Endothelial cell of umbilical vein (primary cell): ENCODE data around the gene PRDM8.

ENCODE experiments used
- CTCF ChIP-seq, 2 donors: IDR thresholded peaks; 1 replicate in 1 of 2; 2 replicates in 1 of 2; pipeline ENCODE4 v1.5.1; 2011; ENCODE audit warnings: low read length in 2 of 2, mild to moderate bottlenecking in 2 of 2, moderate library complexity in 2 of 2, control low read depth in 1 of 2, inconsistent platforms in 1 of 2, low read depth in 1 of 2; ENCODE audit not compliant: insufficient read depth in 1 of 2; ENCODE audit errors: extremely low read depth in 1 of 2
- EZH2 ChIP-seq: IDR thresholded peaks from 2 replicates; pipeline ENCODE4 v1.6.1; 2012; ENCODE audit warnings: borderline replicate concordance, low read depth, mild to moderate bottlenecking, moderate library complexity, low read length, inconsistent platforms; ENCODE audit not compliant: severe bottlenecking
- MYC ChIP-seq: IDR thresholded peaks from one replicate; pipeline ENCODE4 v1.6.1; 2011; ENCODE audit warnings: mild to moderate bottlenecking, low read depth, low read length
- POLR2A ChIP-seq: IDR thresholded peaks from 2 replicates; pipeline ENCODE4 v1.6.1; 2012; ENCODE audit warnings: low read depth, mild to moderate bottlenecking, control low read depth, low read length
- TF ChIP-seq, protein P1 (sequence below): IDR thresholded peaks from 2 replicates; pipeline ENCODE4 v1.6.1; 2011; ENCODE audit not compliant: insufficient read depth, insufficient read length

GRCh38 chr4:80240976-80241375 is 43.7 kb downstream of the PRDM8 start:
- no peak for TF ChIP-seq EZH2
- no peak for TF ChIP-seq CTCF (IDR thresholded peaks at IDR 0.05; ENCODE audit: extremely low read depth in 1 of 2, insufficient read depth in 1 of 2, low read depth in 1 of 2, low read length in 2 of 2)
- no peak for TF ChIP-seq MYC
- no peak for TF ChIP-seq POLR2A
- TF ChIP-seq, protein P1, sequence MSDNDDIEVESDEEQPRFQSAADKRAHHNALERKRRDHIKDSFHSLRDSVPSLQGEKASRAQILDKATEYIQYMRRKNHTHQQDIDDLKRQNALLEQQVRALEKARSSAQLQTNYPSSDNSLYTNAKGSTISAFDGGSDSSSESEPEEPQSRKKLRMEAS: no peak
